CD4-positive, CD25-positive, alpha-beta regulatory T cell (primary cell): ENCODE data around the gene SKAP2. TPM values are rescaled to one million over a fixed set of nuclear protein-coding genes. Genes with fewer than 3 reads are reported as not detected.
"Not testable (repeated sequence)": the region's sequence is repeated elsewhere in the genome, so short reads cannot be mapped to it uniquely, and the experiment has no call there.

Experiments used
- ATAC-seq, 2 donors: fragments of 150-1000 bp; cut with Tn5 transposase; one replicate each; pipeline ENCODE4 v1.10.0; 2021; ENCODE audit warnings: low read depth in 2 of 2, moderate number of reproducible peaks in 2 of 2, moderate library complexity in 1 of 2
- DNase-seq, 3 donors: peaks; one replicate each; pipeline versions ENCODE4 v3.0.0 to v3.0.0-alpha.2; 2012 to 2022; ENCODE audit warnings: mixed read lengths in 1 of 3
- H3K27ac ChIP-seq: one replicate; pipeline ENCODE4 v1.7.0; 2013; ENCODE audit warnings: mild to moderate bottlenecking, low read length; ENCODE audit not compliant: insufficient read depth, poor library complexity, severe bottlenecking
- H3K27me3 ChIP-seq: one replicate; pipeline ENCODE4 v1.7.0; 2013; ENCODE audit warnings: low read length; ENCODE audit not compliant: control insufficient read depth, insufficient read depth
- H3K36me3 ChIP-seq: one replicate; pipeline ENCODE4 v1.7.0; 2013; ENCODE audit warnings: mild to moderate bottlenecking, low read length, moderate library complexity; ENCODE audit not compliant: control insufficient read depth, insufficient read depth
- H3K4me1 ChIP-seq: 2 replicates; pipeline ENCODE4 v1.7.0; 2013; ENCODE audit warnings: mild to moderate bottlenecking, low read length; ENCODE audit not compliant: insufficient read depth, control insufficient read depth, poor library complexity, severe bottlenecking
- H3K4me3 ChIP-seq: one replicate; pipeline ENCODE4 v1.7.0; 2013; ENCODE audit warnings: low read depth, mild to moderate bottlenecking, low read length, moderate library complexity
- H3K9me3 ChIP-seq, 2 experiments: 1 replicate in 1 of 2; 2 replicates in 1 of 2; pipeline ENCODE4 v1.7.0; 2013; ENCODE audit warnings: low read length in 2 of 2, mild to moderate bottlenecking in 1 of 2, moderate library complexity in 1 of 2; ENCODE audit not compliant: control insufficient read depth in 2 of 2
- H3K27ac Mint-ChIP-seq, 3 donors: one replicate each; pipeline ENCODE4 v1.8.0; 2020 to 2022; ENCODE audit warnings: mild to moderate bottlenecking in 3 of 3, mixed read lengths in 3 of 3, moderate library complexity in 2 of 3
- H3K27me3 Mint-ChIP-seq: one replicate; pipeline ENCODE4 v1.8.0; 2022; ENCODE audit warnings: mild to moderate bottlenecking, mixed read lengths
- H3K36me3 Mint-ChIP-seq: one replicate; pipeline ENCODE4 v1.8.0; 2020; ENCODE audit warnings: mixed read lengths
- H3K4me1 Mint-ChIP-seq, 4 donors: one replicate each; pipeline ENCODE4 v1.8.0; 2020 to 2022; ENCODE audit warnings: mixed read lengths in 4 of 4, mild to moderate bottlenecking in 1 of 4
- H3K4me3 Mint-ChIP-seq, 4 donors: one replicate each; pipeline ENCODE4 v1.8.0; 2020 to 2022; ENCODE audit warnings: mild to moderate bottlenecking in 4 of 4, mixed read lengths in 4 of 4, moderate library complexity in 3 of 4
- H3K9me3 Mint-ChIP-seq, 7 donors: one replicate each; pipeline ENCODE4 v1.8.0; 2020 to 2022; ENCODE audit warnings: mixed read lengths in 7 of 7, mild to moderate bottlenecking in 3 of 7, moderate library complexity in 2 of 7
- polyA plus RNA-seq, 4 donors: library from polyadenylated mRNA; unstranded; fragments of 300-500 nt; fragmentation: Illumina TruSeq; gene quantifications; one replicate each; pipeline ENCODE4 v1.2.3, GENCODE V29; 2021
- total RNA-seq: library from RNA; stranded (reverse); gene quantifications from one replicate; pipeline ENCODE4 v1.2.3, GENCODE V29; 2022

SKAP2 gene
- total and polyA plus RNA-seq, 5 donors from 2014 or later: 20.6 to 47.2 (median 28.8) TPM

DNA sequence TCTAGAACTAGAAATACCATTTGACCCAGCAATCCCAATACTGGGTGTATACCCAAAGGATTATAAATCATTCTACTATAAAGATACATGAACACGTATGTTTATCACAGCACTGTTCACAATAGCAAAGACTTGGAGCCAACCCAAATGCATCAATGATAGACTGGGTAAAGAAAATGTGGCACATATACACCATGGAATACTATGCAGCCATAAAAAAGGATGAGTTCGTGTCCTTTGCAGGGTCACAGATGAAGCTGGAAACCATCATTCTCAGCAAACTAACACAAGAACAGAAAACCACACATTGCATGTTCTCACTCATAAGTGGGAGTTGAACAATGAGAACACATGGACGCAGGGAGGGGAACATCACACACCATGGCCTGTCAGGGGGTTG, 27.6 kb downstream of the SKAP2 start:
- not testable (repeated sequence) for H3K27ac Mint-ChIP-seq
- H3K36me3 Mint-ChIP-seq: peaks cover 34% of the 10 kb centered on the region

DNA sequence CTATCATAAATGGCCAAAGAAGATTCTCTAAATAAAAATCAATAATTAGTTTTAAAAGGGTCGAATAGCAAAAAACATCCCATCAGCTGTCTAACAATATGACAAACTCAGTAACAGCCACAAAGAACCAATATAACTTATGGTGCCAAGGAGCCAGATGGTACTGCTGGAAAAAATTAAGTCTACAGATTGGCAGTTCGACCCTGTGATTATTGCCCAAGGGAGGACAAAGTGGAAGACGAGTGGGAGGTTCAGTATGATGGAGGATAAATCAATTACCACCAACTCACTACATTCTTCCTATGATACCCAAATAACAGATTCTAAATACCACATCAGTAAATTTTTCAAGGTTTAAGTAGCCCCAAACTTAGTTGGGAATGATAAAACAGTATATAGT, 49.0 kb downstream of the SKAP2 start:
- H3K36me3 ChIP-seq: no peaks in the 10 kb centered on the region
- no peak for DNase-seq
- Mint-ChIP-seq H3K9me3 (peaks cover 0 to 3% (median 0%) of the 10 kb centered on the region in 7 donors), H3K27me3 (no peaks in the 10 kb centered on the region), H3K27ac (no peak overlapping the region), H3K4me3 (no peak overlapping the region), H3K36me3 (peaks cover 13% of the 10 kb centered on the region), H3K4me1 (peaks cover 0 to 3% (median under 1%) of the 10 kb centered on the region in 4 donors)
- H3K4me1 ChIP-seq: no peaks in the 10 kb centered on the region
- no peak overlapping the region for H3K4me3 ChIP-seq
- no peaks in the 10 kb centered on the region for H3K27me3 ChIP-seq
- no peaks in the 10 kb centered on the region for H3K9me3 ChIP-seq
- ATAC-seq: no peak
- H3K27ac ChIP-seq: no peak overlapping the region

More for the DNA sequence above, 27.6 kb downstream of the SKAP2 start:
- H3K27ac ChIP-seq, H3K36me3 ChIP-seq, H3K4me1 ChIP-seq, H3K4me1 Mint-ChIP-seq, H3K27me3 ChIP-seq, H3K4me3 Mint-ChIP-seq, ATAC-seq, H3K4me3 ChIP-seq, DNase-seq, H3K9me3 ChIP-seq, H3K27me3 Mint-ChIP-seq: not testable (repeated sequence)
- H3K9me3 Mint-ChIP-seq: peaks cover 0 to 15% (median 2%) of the 10 kb centered on the region in 7 donors

DNA sequence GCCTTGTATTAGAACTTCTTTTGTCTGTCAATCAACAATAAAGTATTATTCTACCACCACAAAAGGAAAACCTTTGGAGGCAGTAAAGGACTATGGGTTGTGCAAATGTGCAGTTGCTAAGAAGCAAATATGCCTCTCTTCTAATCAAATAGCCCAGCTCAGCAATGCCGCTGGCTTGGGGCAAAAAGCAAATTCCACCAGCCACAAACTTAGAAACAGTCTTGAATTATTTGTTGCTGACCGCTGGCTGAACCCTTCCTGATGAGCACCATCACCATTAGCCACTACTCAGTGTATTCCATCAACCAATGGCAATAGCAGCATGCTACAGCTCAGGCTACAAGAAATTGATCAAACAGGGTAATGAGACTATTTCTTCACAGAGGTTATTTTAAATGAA, 51.0 kb downstream of the SKAP2 start:
- no peaks in the 10 kb centered on the region for H3K36me3 ChIP-seq
- H3K27me3 ChIP-seq: no peaks in the 10 kb centered on the region
- no peaks in the 10 kb centered on the region for H3K4me1 ChIP-seq
- no peak overlapping the region for H3K4me3 ChIP-seq
- H3K9me3 ChIP-seq: no peaks in the 10 kb centered on the region
- DNase-seq (no peak), ATAC-seq (no peak)
- no peak overlapping the region for H3K27ac ChIP-seq
- Mint-ChIP-seq H3K36me3 (peaks cover 6% of the 10 kb centered on the region), H3K9me3 (peaks cover 0 to 3% (median 0%) of the 10 kb centered on the region in 7 donors), H3K4me1 (peaks cover 0 to 2% (median under 1%) of the 10 kb centered on the region in 4 donors), H3K4me3 (no peak overlapping the region), H3K27me3 (no peaks in the 10 kb centered on the region), H3K27ac (no peak overlapping the region)

GRCh38 chr7:26794541-26794940, 69.8 kb downstream of the SKAP2 start:
- Mint-ChIP-seq H3K4me1 (peaks cover 0 to 7% (median 0%) of the 10 kb centered on the region in 4 donors), H3K36me3 (peaks cover 7% of the 10 kb centered on the region), H3K4me3 (no peak overlapping the region), H3K27me3 (no peaks in the 10 kb centered on the region), H3K9me3 (peaks cover 0 to 8% (median 2%) of the 10 kb centered on the region in 7 donors), H3K27ac (no peak overlapping the region)
- H3K36me3 ChIP-seq: no peaks in the 10 kb centered on the region
- no peaks in the 10 kb centered on the region for H3K27me3 ChIP-seq
- ATAC-seq (no peak), DNase-seq (no peak)
- no peak overlapping the region for H3K27ac ChIP-seq
- no peaks in the 10 kb centered on the region for H3K4me1 ChIP-seq
- no peak overlapping the region for H3K4me3 ChIP-seq
- H3K9me3 ChIP-seq: no peaks in the 10 kb centered on the region

DNA sequence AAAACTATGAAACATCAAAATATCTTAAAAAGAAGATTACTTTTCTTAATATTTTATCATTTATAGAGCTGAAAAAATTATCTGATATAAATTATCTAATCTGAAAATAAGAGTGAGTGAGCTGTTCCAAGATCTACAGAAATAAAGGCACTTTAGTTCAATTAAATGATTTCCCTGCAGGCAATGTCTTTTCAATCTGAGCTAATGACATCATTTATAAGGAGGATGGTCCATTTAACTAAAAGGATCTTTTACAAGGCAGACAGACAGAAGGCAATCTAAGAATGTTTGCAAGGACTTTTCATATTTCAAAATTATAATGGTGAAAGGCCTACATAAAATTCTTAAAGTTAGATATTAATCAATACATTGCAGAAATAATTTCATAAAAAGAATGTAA, 71.8 kb downstream of the SKAP2 start:
- Histone ChIP-seq H3K4me1 (no peaks in the 10 kb centered on the region), H3K9me3 (no peaks in the 10 kb centered on the region), H3K36me3 (no peaks in the 10 kb centered on the region), H3K27ac (no peak overlapping the region), H3K27me3 (no peaks in the 10 kb centered on the region), H3K4me3 (no peak overlapping the region)
- no peak for DNase-seq
- ATAC-seq: no peak
- Mint-ChIP-seq H3K27me3 (no peaks in the 10 kb centered on the region), H3K27ac (no peak overlapping the region), H3K36me3 (peaks cover 3% of the 10 kb centered on the region), H3K9me3 (no peaks in the 10 kb centered on the region), H3K4me3 (no peak overlapping the region), H3K4me1 (no peaks in the 10 kb centered on the region)

GRCh38 chr7:26792006-26792405, 72.4 kb downstream of the SKAP2 start:
- Mint-ChIP-seq H3K27me3 (no peaks in the 10 kb centered on the region), H3K36me3 (peaks cover 3% of the 10 kb centered on the region), H3K4me1 (no peaks in the 10 kb centered on the region), H3K9me3 (no peaks in the 10 kb centered on the region), H3K27ac (no peak overlapping the region), H3K4me3 (no peak overlapping the region)
- no peaks in the 10 kb centered on the region for H3K4me1 ChIP-seq
- no peaks in the 10 kb centered on the region for H3K27me3 ChIP-seq
- no peak for DNase-seq
- H3K36me3 ChIP-seq: no peaks in the 10 kb centered on the region
- H3K9me3 ChIP-seq: no peaks in the 10 kb centered on the region
- no peak for ATAC-seq
- no peak overlapping the region for H3K27ac ChIP-seq
- no peak overlapping the region for H3K4me3 ChIP-seq

DNA sequence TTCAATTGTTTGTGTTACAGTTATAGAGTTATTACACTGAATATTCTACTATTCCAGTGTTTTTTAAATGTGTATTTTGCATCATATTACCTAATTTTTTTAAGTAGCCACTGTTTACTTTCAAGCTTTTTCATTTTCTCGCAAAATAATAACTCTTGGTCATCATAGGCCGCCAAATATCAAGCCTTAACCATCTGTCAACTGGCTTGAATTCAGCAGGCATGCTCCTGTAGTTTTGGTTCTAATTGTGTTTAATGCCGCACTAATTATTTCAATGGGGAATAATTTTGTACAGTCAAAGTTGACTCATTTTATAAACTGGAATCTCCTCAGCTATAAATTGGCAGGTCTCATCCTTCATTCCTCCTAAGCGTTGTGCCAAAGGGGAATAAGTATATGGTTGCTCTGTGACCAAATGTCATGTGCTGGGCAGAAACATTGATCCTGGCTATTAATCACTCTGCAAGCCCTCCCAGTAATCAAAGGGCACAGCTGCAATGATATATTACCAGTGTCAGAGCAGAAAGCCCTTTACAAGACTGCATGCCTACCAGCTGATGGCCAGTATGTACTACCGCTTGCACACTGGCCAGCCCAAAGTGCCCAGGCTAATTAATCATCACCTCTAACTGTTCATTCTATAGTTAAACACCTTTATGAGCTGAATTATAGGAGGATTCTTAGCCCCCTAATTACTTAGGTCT, 74.8 kb downstream of the SKAP2 start:
- Histone ChIP-seq H3K27ac (no peak overlapping the region), H3K9me3 (no peaks in the 10 kb centered on the region), H3K4me1 (no peaks in the 10 kb centered on the region), H3K36me3 (no peaks in the 10 kb centered on the region), H3K27me3 (no peaks in the 10 kb centered on the region), H3K4me3 (no peak overlapping the region)
- H3K27ac Mint-ChIP-seq: no peak overlapping the region
- no peaks in the 10 kb centered on the region for H3K36me3 Mint-ChIP-seq
- no peaks in the 10 kb centered on the region for H3K9me3 Mint-ChIP-seq
- no peaks in the 10 kb centered on the region for H3K4me1 Mint-ChIP-seq
- H3K4me3 Mint-ChIP-seq: no peak overlapping the region
- no peaks in the 10 kb centered on the region for H3K27me3 Mint-ChIP-seq
- DNase-seq (no peak), ATAC-seq (no peak)

GRCh38 chr7:26787701-26788100, 76.7 kb downstream of the SKAP2 start:
- H3K27me3 Mint-ChIP-seq: no peaks in the 10 kb centered on the region
- Histone ChIP-seq H3K27ac (no peak overlapping the region), H3K9me3 (no peaks in the 10 kb centered on the region), H3K4me1 (no peaks in the 10 kb centered on the region), H3K27me3 (no peaks in the 10 kb centered on the region), H3K4me3 (no peak overlapping the region), H3K36me3 (no peaks in the 10 kb centered on the region)
- peaks cover 4% of the 10 kb centered on the region for H3K36me3 Mint-ChIP-seq
- no peak for ATAC-seq
- no peaks in the 10 kb centered on the region for H3K4me1 Mint-ChIP-seq
- no peak overlapping the region for H3K27ac Mint-ChIP-seq
- H3K4me3 Mint-ChIP-seq: no peak overlapping the region
- peaks cover 0 to 1% (median 0%) of the 10 kb centered on the region in 7 donors for H3K9me3 Mint-ChIP-seq
- DNase-seq: no peak
